GM19193 (cell line): Measurements from ENCODE around the gene FOXL2.

Experiments used
- POLR2A ChIP-seq: IDR thresholded peaks from 4 replicates; pipeline ENCODE4 v1.6.1; 2011; ENCODE audit not compliant: insufficient read depth, insufficient read length; ENCODE audit errors: extremely low read depth

FOXL2 gene

DNA sequence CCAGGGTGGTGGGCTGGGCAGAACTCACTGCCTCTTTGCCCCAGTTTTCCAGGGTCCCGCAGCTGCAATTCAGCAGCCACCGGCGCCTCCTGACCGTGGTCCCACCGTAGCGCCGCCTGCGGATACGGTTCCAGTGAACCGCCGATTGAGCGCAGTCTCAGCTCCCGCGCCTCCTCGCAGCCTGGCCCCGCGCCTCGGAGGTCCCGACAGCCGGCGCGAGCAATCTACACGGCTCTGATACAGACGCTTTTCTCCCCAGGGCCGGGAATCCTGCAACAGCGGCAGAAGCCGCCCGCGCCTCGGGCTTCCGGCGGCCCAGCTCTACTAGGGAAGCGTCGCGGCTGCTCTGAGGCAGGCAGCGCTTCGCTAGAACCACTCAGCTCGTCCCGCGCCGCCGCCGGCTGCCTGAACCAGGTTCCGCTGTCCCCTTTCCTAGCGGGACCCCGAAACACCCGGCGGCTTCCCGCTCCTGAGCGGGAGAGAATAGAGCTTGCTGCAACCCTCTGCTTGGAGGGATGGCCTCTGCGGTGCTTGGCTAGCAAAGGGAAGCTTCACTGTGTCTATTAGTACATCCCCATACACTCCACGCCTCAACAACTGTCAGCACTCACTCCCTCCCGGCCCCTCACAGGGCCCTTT is 3.2 kb upstream of the FOXL2 start:
- no peak for TF ChIP-seq POLR2A

- TF ChIP-seq POLR2A = no peak
Observed at GRCh38 chr3:138949445-138950005, 2.6 kb upstream of the FOXL2 start.

GRCh38 chr3:138949002-138949418 is 2.1 kb upstream of the FOXL2 start:
- TF ChIP-seq POLR2A = no peak

GRCh38 chr3:138948371-138949001 is 1.5 kb upstream of the FOXL2 start:
- TF ChIP-seq POLR2A = no peak

DNA sequence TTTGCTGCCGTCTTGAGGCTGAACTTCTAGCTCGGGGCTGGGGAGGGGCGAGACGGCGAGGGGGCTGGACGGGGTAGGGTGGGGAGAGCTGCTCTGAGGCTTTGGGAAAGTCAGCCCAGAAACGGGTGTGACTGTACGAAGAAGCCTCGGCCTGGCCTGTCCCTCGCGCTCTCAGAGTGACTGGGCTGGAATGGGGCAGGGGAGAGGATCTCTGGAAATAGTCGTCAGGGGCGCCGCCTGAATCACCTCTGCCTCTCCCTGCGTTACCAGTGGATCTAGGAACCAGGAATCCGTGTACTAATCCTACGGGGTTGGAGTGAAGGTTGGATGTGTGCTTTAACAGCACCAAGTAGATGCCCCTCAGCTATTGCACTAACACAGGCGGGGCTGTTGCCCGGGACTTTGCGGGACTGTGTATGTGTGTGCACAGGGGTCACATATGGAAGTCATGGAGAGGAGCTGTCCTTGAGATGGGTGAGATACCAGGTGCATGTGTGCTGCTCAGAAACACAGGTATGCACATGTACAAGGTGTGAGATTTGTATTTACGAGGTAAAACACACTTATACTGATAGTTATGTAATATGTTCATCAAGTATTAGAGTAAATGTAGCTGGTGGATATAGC is 671 bp upstream of the FOXL2 start:
- no peak for TF ChIP-seq POLR2A

- TF ChIP-seq POLR2A = no peak
Observed at GRCh38 chr3:138945709-138946662, 951 bp downstream of the FOXL2 start.

DNA sequence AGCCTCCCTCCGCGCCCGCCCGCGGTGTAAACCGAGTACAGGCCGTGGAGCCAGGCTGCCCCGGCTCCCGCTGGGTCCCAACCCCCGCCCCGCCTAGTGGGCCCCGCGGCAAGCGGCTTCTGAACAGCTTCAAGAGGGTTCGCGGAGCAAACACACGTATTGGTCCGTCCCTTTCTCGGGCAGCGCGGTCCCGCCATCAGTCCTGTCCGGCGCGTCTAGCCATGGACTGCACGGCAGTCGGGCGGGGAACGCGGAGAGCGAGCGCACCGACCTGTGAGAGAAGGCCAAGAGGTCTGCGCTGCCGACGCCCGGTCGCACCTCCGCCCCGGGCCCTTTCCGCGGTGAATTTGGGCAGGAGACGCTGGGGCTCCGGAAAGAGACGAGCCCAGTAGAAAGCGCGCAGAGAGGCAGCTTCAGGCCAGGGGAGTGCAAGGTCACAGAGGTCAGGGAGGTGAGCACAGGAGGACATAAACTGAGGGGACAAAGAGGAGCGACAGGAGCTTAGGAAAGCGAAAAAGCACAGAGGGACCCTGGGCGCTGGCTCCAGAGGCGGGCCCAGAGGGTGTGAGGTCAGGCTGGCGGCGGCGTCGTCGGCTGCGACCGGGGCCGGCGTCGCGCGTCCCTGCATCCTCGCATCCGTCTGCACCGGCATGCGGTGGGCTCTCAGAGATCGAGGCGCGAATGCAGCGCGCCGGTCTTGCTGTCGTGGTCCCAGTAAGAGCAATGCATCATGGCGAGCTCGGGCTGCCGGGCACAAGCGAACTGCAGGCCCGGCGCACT is 1.8 kb downstream of the FOXL2 start:
- TF ChIP-seq POLR2A = no peak

- TF ChIP-seq POLR2A = no peak
Observed at GRCh38 chr3:138944654-138944928, 2.3 kb downstream of the FOXL2 start.

- TF ChIP-seq POLR2A = no peak
Observed at GRCh38 chr3:138943724-138944653, 2.9 kb downstream of the FOXL2 start.

DNA sequence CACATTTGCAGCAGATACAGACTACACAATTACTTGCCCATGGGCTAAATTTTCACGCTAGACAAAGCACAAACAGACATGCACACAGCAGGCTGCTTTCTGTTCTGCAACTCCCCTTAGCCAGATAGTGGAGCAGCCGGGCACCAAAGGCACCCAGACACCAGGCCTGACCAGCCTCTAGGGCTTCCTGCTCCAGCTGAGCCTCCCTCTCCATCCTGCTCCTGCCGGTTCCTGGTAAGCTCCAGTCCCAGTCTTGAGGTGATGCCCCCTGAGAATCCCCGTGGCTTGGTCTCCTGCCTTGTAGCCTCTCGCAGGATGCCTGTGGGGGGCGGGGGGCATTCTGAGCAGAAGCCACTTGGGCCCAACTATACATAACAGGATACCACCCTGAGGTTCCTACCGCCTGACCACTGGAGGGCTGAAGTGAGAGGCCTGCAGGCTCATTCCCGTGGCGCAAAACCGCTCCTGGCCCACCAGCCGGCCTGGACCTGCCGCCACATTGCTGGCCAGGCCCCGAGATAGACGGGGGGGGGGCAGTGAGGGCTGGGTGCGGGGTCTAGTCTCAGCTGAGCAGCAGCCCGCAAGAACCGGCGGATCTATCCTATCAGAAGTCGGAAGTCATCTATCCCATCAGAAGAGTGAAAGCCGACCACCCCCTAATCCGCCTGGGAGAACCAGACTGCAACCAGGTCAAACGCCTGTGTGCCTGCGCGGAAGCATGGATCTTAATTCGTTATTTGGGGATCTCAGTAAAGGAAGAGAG is 3.9 kb downstream of the FOXL2 start:
- TF ChIP-seq POLR2A = no peak

- TF ChIP-seq POLR2A = no peak
Observed at GRCh38 chr3:138942271-138942670, 4.7 kb downstream of the FOXL2 start.

GRCh38 chr3:138941259-138941885 is 5.6 kb downstream of the FOXL2 start:
- TF ChIP-seq POLR2A = no peak
